AG04450 (cell line): ENCODE data around the gene PINLYP. TPM values are rescaled to one million over a fixed set of nuclear protein-coding genes. Genes with fewer than 3 reads are reported as not detected.

Experiments
- CTCF ChIA-PET: fragments of 300-600, 350-600 bp; formaldehyde crosslinking; extraction: SDS; loops from one replicate; lab custom pipeline; 2022; ENCODE audit warnings: antibody characterized with exemption, inconsistent platforms; lab: Charles Lee
- POLR2A ChIA-PET: fragments of 350-600 bp; formaldehyde crosslinking; extraction: SDS; loops from one replicate; lab custom pipeline; 2021; ENCODE audit warnings: antibody characterized with exemption, inconsistent platforms; lab: Yijun Ruan, JAX
- DNase-seq: peaks from one replicate; pipeline ENCODE4 v3.0.0-alpha.2; 2011; ENCODE audit warnings: low read depth, low spot score
- H3K27ac ChIP-seq: one replicate; pipeline ENCODE4 v1.5.1; 2012; ENCODE audit warnings: low read depth, low read length, control low read depth
- H3K27me3 ChIP-seq: one replicate; pipeline ENCODE4 v1.6.0; 2012; ENCODE audit warnings: low read length; ENCODE audit not compliant: control insufficient read depth, insufficient read depth
- H3K4me3 ChIP-seq: 2 replicates; pipeline ENCODE4 v1.5.1; 2011; ENCODE audit warnings: mild to moderate bottlenecking, low read depth, low read length, control low read depth
- H3K9me3 ChIP-seq: 2 replicates; pipeline ENCODE4 v1.5.1; 2012; ENCODE audit warnings: low read length; ENCODE audit not compliant: control insufficient read depth, insufficient read depth
- polyA plus RNA-seq: library from polyadenylated mRNA; depleted of rRNA; stranded (reverse); fragments of >200 nt; gene quantifications from 2 replicates; pipeline ENCODE4 v1.2.3, GENCODE V29; 2011
- TF ChIP-seq, protein P1 (sequence below): IDR thresholded peaks from 2 replicates; pipeline ENCODE4 v1.5.1; 2011; ENCODE audit warnings: low read depth, low read length, control low read depth, inconsistent platforms

Gene PINLYP
- polyA plus RNA-seq, 1 experiment = 1.8 TPM

DNA sequence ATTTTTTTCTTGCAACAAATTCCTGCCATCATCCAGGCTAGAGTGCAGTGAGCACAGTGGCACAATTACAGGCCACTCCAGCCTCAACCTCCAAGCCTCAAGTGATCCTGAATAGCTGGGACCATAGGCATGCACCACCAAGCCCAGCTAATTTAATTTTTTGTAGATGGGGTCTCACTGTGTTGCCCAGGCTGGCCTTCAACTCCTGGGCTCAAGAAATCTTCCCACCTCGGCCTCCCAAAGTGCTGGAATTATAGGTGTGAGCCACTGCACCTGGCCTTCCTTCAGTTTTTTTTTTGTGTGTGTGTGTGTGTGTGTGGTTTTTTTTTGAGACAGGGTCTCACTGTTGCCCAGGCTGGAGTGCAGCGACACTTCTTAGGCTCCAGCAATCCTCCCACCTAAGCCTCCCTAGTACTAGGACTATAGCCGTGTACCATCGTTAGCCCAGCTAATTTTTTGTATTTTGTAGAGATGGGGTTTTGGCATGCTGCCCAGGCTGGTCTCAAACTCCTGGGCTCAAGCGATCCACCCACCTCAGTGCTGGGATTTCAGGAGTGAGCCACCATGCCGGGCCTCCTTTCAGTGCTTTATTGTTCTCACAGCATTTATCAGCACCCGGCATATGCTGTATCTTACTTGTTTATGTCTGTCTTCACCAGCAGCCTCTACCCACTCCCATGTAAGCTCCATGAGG, 30.4 kb downstream of the PINLYP start:
- TF ChIP-seq, protein P1, sequence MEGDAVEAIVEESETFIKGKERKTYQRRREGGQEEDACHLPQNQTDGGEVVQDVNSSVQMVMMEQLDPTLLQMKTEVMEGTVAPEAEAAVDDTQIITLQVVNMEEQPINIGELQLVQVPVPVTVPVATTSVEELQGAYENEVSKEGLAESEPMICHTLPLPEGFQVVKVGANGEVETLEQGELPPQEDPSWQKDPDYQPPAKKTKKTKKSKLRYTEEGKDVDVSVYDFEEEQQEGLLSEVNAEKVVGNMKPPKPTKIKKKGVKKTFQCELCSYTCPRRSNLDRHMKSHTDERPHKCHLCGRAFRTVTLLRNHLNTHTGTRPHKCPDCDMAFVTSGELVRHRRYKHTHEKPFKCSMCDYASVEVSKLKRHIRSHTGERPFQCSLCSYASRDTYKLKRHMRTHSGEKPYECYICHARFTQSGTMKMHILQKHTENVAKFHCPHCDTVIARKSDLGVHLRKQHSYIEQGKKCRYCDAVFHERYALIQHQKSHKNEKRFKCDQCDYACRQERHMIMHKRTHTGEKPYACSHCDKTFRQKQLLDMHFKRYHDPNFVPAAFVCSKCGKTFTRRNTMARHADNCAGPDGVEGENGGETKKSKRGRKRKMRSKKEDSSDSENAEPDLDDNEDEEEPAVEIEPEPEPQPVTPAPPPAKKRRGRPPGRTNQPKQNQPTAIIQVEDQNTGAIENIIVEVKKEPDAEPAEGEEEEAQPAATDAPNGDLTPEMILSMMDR = no peak
- Histone ChIP-seq H3K9me3 (no peaks in the 10 kb centered on the region), H3K27ac (no peak overlapping the region), H3K27me3 (no peaks in the 10 kb centered on the region), H3K4me3 (no peak overlapping the region)
- ChIA-PET POLR2A (interaction anchor here (0.5 to 1.4 kb wide), 3 partner anchors 10 to 70 kb away, joined by 3 to 4 read pairs (median 3); partner anchors contain the start of genes IRGQ and ZNF576), CTCF (interaction anchor here (0.6 kb wide), 1 partner anchor 10 kb away, joined by 3 read pairs; no protein-coding TSS in a partner anchor)
- DNase-seq = no peak

DNA sequence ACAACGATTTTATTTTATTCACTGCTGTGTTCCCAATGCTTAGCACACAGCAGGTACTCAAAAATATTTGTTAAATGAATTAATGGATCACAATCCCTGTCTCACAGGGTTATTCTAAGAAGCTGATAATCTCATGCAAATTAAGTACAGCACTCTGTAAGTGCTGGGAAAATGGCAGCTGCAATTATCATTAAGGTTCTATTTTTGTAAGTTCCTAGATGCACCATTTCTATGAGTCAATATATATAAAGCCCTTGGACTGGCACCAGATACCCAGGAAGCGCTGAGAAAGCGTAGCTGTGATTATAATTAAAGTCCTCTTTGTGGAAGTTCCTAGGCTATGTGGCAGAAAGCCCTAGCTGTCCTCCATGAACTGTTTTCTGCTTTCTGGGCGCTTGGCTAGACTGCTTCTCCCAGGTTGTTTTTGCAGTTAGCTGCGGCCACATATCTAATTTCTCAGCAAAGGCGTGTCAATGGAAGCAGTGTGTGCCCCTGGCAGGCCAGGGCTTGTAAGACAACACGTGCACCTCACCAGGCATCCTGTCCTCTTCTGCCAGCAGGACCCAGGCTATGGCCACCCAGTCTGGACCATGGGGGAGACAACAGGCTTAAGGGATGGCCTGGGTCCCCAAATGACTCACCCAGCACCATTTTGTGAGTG, 31.1 kb downstream of the PINLYP start:
- TF ChIP-seq, protein P1 = no peak
- CTCF ChIA-PET = no interaction called here
- POLR2A ChIA-PET = interaction anchor here (1.4 kb wide), 1 partner anchor 10 kb away, joined by 4 read pairs; the partner anchor contains the start of genes IRGQ and ZNF576
- Histone ChIP-seq H3K4me3 (no peak overlapping the region), H3K9me3 (no peaks in the 10 kb centered on the region), H3K27ac (no peak overlapping the region), H3K27me3 (no peaks in the 10 kb centered on the region)
- DNase-seq = no peak

DNA sequence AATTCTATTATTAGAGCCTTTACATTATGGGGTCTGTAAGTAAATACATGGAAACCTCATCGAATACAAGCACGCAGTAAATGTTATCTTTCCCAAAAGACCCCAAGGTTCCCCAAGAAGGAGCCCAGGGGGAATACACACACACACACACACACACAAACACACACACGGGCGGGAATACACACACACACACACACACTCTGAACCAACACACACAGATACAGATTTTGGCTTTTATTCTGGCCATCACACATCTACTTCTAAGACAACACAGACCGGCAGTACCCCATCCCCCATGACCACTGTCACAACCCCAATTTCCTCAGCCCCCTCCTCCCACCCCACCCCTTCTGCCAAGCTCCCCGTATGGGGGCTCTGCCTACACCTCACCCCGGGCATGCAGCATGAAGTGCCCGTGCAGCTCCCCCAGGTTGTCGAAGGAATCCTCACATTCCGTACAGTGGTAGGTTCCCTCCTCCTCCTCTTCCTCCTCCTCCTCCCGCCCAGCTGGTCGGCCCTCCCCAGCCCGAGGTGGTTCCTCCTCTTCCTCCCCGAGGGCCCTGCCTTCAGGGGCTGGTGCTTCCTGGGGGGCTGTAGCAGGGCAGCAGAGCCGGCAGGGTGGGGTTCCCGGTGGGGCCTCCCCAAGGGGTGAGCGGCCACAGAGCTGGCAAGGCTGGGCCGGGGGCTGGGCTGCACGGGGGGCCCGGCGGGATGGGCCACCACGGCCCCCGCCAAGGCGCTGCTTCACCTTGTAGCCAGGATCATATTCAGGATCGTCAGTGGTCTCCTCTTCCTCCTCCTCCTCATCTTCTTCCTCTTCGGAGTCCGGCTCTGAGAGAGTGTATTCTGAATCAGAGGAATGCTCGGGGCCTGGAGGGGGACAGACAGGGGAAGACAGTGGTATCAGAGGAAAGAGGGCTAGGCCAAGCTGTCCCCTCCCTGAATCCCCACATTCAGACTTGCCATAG, 31.9 kb downstream of the PINLYP start:
- H3K27ac ChIP-seq = no peak overlapping the region
- no peak overlapping the region for H3K4me3 ChIP-seq
- DNase-seq = no peak
- POLR2A ChIA-PET = no interaction called here
- H3K27me3 ChIP-seq = no peaks in the 10 kb centered on the region
- CTCF ChIA-PET = no interaction called here
- H3K9me3 ChIP-seq = no peaks in the 10 kb centered on the region
- TF ChIP-seq, protein P1 = no peak

DNA sequence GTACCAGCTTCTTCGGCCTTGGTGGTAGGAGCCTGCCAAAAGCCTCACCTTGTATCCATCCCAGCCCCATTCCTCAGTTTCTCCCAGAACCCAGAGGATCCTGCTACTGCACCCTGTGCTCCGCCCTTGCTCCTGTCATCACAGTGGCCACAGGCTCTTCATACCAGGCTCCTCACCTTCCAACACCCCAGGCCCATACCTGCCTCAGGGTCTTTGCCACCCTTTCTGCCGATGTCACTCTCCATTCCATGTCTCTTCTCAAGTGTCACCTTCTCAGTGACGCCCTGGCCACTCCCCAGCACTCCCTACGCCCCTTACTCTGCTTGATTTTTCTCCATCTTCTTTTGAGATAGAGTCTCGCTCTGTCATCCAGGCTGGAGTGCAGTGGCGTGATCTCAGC, 34.3 kb downstream of the PINLYP start:
- CTCF ChIA-PET = interaction anchor here (1.3 kb wide), 1 partner anchor 15 kb away, joined by 4 read pairs; no protein-coding TSS in a partner anchor
- POLR2A ChIA-PET = no interaction called here

More for the DNA sequence above, 34.3 kb downstream of the PINLYP start:
- TF ChIP-seq, protein P1 = no peak
- H3K27ac ChIP-seq = no peak overlapping the region
- H3K9me3 ChIP-seq = no peaks in the 10 kb centered on the region
- H3K27me3 ChIP-seq = no peaks in the 10 kb centered on the region
- DNase-seq = no peak
- H3K4me3 ChIP-seq = no peak overlapping the region
